Measurements from ENCODE around the gene PROSER2. TPM values are rescaled to one million over a fixed set of nuclear protein-coding genes. Genes with fewer than 3 reads are reported as not detected.

Gene PROSER2
- total RNA-seq, 3 donors from 2014 or later: 2.9 to 9.5 (median 8.5) TPM

DNA sequence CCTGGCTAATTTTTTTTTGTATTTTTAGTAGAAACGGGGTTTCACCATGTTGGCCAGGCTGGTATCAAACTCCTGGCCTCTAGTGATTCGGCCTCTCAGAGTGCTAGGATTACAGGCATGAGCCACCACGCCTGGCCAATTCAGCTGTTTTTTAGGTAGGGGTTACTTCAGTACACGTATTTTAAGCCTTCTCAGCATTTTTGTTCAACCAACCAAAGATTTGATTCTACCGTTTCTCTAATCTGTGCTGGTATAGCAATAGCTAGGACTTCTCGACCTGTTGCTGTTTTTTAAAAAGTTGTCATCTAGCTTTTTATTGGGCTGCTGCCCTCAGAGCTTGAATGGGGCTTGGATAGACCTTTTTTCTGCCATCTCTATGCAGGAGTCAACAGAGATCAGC lies 34.9 kb downstream of the PROSER2 start:
- no peaks in the 10 kb centered on the region for H3K36me3 ChIP-seq
- H3K4me3 ChIP-seq: no peak overlapping the region
- no peaks in the 10 kb centered on the region for H3K27me3 ChIP-seq
- no peaks in the 10 kb centered on the region for H3K9me3 ChIP-seq
- H3K27ac ChIP-seq: no peak overlapping the region
- DNase-seq (ENCODE audit: low spot score in 2 of 2): no peak
- TF ChIP-seq, protein P1, sequence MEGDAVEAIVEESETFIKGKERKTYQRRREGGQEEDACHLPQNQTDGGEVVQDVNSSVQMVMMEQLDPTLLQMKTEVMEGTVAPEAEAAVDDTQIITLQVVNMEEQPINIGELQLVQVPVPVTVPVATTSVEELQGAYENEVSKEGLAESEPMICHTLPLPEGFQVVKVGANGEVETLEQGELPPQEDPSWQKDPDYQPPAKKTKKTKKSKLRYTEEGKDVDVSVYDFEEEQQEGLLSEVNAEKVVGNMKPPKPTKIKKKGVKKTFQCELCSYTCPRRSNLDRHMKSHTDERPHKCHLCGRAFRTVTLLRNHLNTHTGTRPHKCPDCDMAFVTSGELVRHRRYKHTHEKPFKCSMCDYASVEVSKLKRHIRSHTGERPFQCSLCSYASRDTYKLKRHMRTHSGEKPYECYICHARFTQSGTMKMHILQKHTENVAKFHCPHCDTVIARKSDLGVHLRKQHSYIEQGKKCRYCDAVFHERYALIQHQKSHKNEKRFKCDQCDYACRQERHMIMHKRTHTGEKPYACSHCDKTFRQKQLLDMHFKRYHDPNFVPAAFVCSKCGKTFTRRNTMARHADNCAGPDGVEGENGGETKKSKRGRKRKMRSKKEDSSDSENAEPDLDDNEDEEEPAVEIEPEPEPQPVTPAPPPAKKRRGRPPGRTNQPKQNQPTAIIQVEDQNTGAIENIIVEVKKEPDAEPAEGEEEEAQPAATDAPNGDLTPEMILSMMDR (IDR thresholded peaks at IDR 0.05): no peak
- no peak for TF ChIP-seq POLR2AphosphoS5 (IDR thresholded peaks at IDR 0.05)
- no peak for TF ChIP-seq POLR2A (IDR thresholded peaks at IDR 0.05)
- intact Hi-C loops (cut with DNase I; ENCODE audit: low total_unique reads): no loop called here
- H3K4me1 ChIP-seq: no peaks in the 10 kb centered on the region

DNA sequence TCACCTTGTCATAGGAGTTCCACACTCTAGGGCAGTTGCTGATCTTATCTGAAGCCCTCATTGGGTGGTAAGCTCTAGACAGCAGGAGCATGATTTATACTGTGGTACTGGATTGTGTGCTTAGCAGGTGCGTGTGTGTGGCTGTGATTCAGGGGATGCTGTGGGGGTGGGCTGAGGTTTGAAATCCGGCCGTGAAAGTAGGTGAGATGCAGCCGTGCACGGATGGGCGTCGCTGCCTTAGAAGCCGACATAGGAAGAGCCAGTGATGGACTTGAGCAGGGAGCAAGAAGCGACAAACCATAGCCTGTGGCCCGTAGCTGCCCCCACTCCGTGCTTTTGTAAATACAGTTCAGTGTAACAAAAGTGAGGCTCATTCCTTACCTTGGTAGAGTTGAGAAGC lies 38.2 kb downstream of the PROSER2 start:
- Histone ChIP-seq H3K9me3 (no peaks in the 10 kb centered on the region), H3K27me3 (no peaks in the 10 kb centered on the region), H3K4me3 (no peak overlapping the region), H3K27ac (no peak overlapping the region), H3K4me1 (no peaks in the 10 kb centered on the region), H3K36me3 (no peaks in the 10 kb centered on the region)
- intact Hi-C loops (cut with DNase I; ENCODE audit: low total_unique reads): no loop called here
- TF ChIP-seq POLR2AphosphoS5 (IDR thresholded peaks at IDR 0.05) (no peak), POLR2A (IDR thresholded peaks at IDR 0.05) (no peak)
- TF ChIP-seq, protein P1 (IDR thresholded peaks at IDR 0.05): no peak
- DNase-seq (ENCODE audit: low spot score in 2 of 2): no peak

DNA sequence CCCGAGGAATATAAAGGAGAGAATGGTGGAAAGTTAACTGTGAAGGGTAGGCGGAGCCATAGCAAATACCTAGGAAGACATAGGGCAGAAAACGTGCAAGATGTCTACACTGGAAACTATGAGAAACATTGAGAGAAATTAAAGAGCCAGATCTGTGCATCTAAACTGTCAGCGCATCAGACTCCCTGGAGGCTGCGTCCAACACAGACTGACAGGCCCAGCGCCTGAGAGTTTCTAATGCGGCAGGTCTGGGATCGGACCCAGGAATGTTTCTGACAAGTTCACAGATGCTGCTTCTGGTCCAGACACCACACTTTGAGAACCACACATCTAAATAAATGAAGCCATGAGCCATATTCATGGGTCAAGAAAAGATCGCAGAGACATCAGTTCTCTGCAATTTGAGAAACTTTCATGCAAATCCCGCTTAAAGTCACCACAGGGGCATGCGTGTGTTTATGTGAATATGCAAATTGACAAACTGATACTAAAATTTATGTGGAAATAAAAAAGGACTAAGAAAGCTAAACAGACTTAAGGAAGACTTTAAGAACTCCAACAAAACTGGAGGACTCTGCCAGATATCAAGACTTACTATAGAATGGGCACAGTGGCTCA lies 38.8 kb downstream of the PROSER2 start:
- intact Hi-C loops (cut with DNase I; ENCODE audit: low total_unique reads): no loop called here
- no peak for DNase-seq (ENCODE audit: low spot score in 2 of 2)
- H3K4me1 ChIP-seq: no peaks in the 10 kb centered on the region
- TF ChIP-seq POLR2A (IDR thresholded peaks at IDR 0.05) (no peak), POLR2AphosphoS5 (IDR thresholded peaks at IDR 0.05) (no peak)
- TF ChIP-seq, protein P1 (IDR thresholded peaks at IDR 0.05): no peak
- no peaks in the 10 kb centered on the region for H3K36me3 ChIP-seq
- H3K9me3 ChIP-seq: no peaks in the 10 kb centered on the region
- no peak overlapping the region for H3K4me3 ChIP-seq
- no peaks in the 10 kb centered on the region for H3K27me3 ChIP-seq
- H3K27ac ChIP-seq: no peak overlapping the region

DNA sequence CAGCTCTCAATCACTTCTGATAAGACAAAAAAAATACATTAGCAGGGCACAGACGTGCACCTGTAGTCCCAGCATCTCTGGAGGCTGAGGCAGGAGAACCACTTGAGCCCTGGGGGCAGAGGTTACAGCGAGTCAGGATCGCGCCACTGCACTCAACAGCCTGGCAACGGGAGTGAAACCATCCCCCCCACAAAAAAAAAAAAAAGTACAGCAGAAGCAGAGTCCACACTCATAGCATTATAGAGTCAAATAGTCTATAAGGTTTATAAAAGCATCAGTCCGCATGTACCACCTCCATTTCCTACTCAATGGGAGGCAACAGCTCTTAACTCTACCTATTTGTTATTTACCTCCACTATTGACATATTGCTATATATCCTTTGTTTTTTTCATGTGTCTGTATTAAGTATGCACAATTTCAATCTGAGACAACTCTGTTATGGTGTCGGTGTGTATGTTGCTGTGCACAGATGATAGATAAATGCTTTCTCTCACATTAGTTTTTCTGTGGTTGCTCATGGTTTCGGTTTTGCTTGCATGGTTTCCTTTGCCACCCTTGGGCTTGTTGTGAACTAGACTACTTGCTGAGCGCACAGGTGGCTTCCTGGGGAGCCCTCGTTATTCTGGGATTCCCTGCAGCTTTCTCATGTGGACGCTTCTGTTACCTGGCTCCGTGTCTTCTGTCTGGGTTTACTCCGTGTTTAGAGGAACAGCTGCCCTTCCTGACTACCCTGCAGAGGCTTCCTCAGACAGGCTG lies 40.4 kb downstream of the PROSER2 start:
- no peaks in the 10 kb centered on the region for H3K9me3 ChIP-seq
- H3K4me3 ChIP-seq: no peak overlapping the region
- H3K27ac ChIP-seq: no peak overlapping the region
- no peaks in the 10 kb centered on the region for H3K36me3 ChIP-seq
- TF ChIP-seq, protein P1 (IDR thresholded peaks at IDR 0.05): no peak
- no peak for TF ChIP-seq POLR2AphosphoS5 (IDR thresholded peaks at IDR 0.05)
- no peak for TF ChIP-seq POLR2A (IDR thresholded peaks at IDR 0.05)
- no peaks in the 10 kb centered on the region for H3K4me1 ChIP-seq
- no peaks in the 10 kb centered on the region for H3K27me3 ChIP-seq
- DNase-seq (ENCODE audit: low spot score in 2 of 2): no peak
- intact Hi-C loops (cut with DNase I; ENCODE audit: low total_unique reads): no loop called here

DNA sequence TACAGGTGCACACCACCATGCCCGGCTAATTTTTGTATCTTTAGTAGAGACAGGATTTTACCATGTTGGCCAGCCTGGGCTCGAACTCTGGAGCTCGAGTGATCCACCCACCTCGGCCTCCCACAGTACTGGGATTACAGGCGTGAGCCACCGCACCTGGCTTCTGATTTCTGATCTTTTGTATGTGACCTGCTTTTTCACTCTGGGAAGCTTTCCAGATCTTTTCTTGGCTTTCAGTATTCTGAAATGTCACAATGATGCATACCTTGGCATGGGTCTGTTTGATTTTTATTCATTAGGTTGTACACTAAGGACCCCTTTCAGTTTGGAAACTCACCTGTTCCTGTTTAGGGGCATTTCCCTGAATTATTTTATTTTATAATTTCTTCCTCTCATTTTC lies 41.6 kb downstream of the PROSER2 start:
- no peak for DNase-seq (ENCODE audit: low spot score in 2 of 2)
- H3K4me1 ChIP-seq: no peaks in the 10 kb centered on the region
- H3K27ac ChIP-seq: no peak overlapping the region
- no peaks in the 10 kb centered on the region for H3K9me3 ChIP-seq
- no peaks in the 10 kb centered on the region for H3K27me3 ChIP-seq
- H3K4me3 ChIP-seq: no peak overlapping the region
- H3K36me3 ChIP-seq: no peaks in the 10 kb centered on the region
- intact Hi-C loops (cut with DNase I; ENCODE audit: low total_unique reads): no loop called here
- TF ChIP-seq POLR2AphosphoS5 (IDR thresholded peaks at IDR 0.05): no peak
- TF ChIP-seq POLR2A (IDR thresholded peaks at IDR 0.05): no peak
- TF ChIP-seq, protein P1 (IDR thresholded peaks at IDR 0.05): no peak
